GM18868 (cell line): ENCODE measurements around the gene GRIN2D.
A peak's percentile ranks its signal among the peaks of the same experiment; 100 is the strongest.

ENCODE experiments used
- ATAC-seq: cut with Tn5 transposase; IDR thresholded peaks from one replicate; pipeline ENCODE4 v1.9.1; 2021; ENCODE audit warnings: mild to moderate bottlenecking, moderate library complexity; ENCODE audit not compliant: unreplicated experiment

Gene GRIN2D

DNA sequence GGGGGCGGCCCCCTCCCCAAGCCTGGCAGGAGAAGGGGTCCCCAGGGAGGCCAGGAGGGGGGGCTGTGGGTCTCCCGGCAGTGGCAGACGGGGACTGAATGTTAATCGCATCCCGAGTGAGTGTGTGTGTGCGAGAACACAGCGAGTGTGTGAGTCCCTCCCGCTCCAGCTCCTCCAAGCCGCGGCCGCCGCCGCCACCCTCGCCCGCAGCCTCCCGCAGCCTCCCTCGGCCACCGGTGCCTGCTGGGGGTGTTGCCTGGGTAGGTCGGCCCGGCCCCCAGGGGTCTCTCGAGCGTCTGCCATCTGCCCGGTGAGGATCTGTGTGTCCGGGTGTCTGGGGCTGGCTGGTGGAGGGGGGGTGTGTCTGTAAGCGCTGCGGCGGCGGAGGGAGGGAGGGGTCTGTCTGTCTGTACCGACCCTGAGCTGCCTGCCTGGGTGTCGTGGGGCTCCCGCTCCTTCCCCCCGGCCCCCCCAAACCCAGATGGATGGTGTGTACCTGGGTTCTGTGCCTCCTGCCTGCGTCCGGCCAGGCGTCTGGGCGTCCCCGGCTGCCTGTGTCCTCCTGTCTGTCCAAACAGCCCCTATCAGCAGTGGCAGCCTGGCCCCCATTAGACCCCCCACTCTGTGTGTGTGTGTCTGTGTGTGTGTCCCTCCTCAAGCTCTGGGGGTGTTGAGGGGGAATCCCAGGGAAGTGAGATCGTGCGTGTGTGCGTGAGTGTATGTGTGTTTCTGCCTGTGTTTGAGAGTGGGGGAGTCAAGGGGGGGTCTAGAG is at the start of gene GRIN2D:
GRIN2D (plus strand) TSS at position 110 of the 772 bp plus-strand sequence. CDS start 4,725 bp downstream, outside the sequence.
- no peak for ATAC-seq

DNA sequence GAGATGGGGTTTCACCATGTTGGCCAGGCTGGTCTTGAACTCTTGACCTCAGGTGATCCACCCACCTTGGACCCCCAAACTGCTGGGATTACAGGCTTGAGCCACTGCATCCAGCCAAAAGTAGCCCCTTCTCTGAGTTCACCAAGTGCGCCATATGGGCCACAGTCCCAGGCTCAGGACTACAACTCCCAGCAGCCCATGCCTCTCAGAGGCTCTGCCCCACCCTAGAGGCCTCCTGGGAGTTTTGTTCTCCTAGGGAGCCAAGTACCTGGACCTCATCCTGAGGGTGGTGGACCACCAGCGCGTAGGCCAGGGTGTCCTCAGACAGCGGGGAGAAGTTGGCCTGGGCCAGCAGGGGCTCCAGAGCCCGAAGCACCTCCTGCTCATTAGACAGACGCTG is 48.6 kb upstream of the GRIN2D start:
- no peak for ATAC-seq

DNA sequence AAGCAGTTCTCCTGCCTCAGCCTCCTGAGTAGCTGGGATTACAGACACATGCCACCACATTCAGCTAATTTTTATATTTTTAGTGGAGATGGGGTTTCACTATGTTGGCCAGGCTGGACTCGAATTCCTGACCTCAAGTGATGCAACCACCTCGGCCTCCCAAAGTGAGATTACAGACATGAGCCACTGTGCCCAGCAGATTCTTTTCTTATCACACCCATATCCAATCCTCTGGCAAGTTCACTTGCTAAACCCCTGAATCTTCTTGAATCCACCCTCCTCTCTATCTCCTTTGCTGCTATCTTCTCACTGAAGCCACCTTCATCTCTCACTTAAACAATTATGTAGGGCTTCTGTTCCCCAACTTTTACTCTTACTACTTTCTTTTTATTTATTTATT is 47.3 kb upstream of the GRIN2D start:
- no peak for ATAC-seq

DNA sequence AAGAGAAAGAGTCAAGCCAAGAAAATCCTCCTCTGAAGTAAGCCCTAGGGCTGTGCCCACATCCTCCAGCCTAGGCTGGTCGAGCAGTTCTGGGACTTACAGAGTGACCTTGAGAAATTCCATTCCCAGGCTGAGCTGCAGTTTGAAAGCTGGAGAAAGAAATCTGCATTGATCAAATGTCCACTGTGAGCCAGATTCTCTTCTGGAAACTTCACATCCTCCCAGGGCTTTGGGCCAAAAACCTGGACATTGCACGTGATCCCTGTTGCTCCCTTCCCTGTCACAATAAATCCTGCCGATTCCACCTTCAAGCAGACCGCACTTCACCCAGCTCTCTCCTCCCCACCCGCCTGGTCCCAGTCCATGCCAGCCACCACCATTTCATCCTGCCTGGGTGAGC is 45.4 kb upstream of the GRIN2D start:
- ATAC-seq, result no peak

DNA sequence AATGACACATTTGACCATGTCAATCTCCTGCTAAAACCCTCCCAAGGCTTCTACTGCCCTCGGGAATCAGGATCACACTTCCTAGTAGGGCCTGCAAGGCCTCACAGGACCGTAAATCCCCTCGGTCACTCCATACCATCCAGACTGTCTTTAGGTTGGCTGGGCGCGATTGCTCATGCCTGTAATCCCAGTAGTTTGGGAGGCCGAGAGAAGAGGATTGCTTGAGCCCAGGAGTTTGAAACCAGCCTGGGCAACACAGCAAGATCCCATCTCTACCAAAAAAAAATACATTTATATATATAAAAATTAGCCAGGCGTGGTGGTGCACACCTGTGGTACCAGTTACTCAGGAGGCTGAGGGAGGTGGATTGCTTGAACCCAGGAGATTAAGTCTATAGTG is 44.7 kb upstream of the GRIN2D start:
- no peak for ATAC-seq

DNA sequence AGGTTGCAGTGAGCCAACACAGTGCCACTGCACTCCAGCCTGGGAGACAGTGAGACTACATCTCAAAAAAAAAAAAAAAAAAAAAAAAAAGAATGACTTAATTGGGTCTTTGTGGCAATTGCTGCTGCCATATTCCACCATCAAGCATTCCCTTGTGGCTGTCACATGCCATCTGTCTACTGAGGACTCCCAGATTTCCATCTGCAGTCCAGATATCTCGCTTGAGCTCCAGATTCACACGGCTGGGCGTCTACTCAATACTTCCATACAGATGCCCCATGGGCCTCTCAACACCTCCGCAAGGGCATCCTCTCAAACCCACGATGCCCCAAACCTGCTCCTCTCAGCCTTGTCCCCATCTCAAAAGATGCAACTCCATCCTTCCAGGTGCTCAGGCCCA is 42.6 kb upstream of the GRIN2D start:
- no peak for ATAC-seq

DNA sequence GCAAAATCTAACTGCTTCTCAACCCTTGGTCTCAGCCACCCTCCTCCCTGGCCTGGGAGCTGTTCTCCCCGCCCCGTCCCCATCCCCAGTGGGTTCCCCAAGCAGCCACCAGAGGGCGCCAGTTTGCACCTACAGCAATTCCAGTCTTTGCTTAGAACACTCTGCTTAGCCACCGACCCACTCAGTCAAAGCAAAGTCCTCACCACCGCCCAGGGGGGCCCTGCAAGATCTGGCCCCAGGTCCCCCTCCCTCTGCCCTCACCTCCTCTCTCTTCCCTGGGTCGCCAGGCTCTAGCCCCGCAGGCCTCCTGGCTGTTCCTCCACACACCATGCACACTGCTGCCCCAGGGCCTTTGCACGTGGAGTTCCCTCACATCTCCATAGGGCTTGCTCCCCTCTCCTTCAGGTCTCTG is 42.1 kb upstream of the GRIN2D start:
- no peak for ATAC-seq

DNA sequence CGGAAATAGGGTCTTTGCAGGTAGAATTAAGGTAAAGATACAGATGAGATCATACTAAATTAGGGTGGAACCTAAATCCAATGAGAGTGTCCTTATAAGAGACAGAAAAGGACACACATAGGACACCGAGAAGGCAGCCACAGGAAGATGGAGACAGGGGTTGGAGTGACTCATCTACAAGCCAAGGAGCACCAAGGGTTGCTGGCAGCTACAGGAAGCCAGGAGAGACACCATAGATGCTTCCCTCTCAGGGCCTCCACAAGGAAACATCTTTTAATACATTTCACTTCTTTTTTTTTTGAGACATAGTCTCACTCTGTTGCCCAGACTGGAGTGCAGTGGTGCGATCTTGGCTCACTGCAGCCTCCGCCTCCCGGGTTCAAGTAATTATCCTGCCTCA is 39.8 kb upstream of the GRIN2D start:
- no peak for ATAC-seq

DNA sequence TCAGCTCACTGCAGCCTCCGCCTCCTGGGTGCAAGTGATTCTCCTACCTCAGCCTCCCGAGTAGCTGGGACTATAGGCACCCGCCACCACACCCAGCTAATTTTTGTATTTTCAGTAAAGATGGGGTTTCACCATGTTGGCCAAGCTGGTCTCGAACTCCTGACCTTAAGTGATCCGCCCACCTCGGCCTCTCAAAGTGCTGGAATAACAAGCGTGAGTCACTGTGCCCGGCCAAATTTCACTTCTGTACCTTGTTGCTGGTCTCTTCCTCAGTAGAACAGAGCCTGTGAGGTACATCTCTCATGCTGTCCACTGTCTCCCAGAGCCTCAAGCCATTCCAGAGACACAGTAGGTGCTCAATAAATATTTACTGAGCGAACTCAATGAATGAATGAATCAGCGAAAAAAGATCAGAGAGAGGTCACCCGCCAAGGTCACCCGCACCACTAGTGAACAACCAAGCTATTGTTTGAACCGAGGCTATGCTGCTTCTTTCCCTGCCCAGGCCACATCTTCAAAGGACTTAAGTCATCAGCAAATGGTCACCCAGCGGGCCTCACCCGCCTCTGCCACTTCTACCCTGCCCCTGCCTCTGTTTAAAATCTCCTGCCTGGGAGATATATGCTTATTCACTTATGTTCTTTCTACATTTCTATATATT is 39.0 kb upstream of the GRIN2D start:
- no peak for ATAC-seq

DNA sequence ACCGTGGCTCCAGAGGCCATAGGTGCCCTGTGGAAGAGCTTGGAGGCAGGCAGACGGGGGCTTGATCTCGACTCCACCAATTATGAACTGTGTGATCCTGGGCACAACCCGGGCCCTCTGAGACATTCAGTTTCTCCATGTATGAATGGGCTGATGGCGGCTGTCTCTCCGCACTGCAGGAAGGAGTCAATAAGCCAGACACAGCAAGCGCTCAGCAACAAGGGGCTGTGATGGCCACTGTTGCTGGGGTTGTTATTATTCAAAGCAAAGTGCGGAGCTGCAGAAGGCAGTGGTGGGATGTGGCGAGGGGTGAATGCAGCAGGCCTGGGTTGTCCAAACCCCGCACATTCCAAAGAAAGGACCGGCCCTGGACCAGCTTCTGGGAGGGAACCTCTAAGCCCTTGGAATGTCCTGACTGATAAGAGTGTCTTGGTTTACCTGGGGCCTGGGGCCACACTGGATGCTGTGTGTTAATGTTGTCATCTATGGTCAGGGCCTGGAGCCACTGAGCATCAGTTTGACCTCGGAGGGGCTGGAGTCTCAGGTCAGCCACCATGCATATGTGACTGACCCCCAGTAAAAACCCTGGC is 38.0 kb upstream of the GRIN2D start:
- no peak for ATAC-seq

DNA sequence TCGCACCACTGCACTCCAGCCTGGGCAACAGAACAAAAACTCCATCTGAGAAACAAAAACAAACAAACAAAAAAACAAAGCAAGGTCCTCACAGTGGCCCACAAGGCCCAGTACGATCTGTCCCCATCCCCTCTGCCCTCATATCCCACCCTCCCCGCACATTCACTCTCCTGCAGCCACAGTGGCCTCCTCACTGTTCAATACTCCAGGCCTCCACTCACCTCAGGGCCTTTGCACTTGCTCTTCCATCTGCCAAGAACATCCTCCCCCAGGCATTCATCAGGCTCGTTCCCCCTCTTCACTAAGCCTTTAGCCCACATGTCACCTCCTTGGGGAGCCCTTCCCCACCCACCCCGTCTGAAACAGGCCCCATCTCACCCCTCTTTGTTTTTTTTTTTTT is 34.3 kb upstream of the GRIN2D start:
- no peak for ATAC-seq

DNA sequence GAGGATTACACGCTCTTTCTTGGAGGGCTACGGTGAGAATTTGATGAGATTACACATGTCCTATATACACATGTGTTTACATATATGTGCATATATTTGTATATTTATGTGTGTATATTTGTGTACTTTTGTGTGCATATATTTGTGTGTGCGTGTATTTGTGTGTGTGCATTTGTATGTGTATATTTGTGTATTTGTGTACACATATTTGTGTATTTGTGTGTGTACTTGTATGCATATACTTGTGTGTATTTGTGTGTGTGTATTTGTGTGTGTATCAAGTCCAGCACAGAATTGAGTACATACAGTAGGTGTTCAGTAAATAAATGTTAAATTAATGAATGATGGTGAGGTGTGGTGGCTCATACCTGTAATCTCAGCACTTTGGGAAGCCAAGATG is 31.6 kb upstream of the GRIN2D start:
- ATAC-seq, result no peak

DNA sequence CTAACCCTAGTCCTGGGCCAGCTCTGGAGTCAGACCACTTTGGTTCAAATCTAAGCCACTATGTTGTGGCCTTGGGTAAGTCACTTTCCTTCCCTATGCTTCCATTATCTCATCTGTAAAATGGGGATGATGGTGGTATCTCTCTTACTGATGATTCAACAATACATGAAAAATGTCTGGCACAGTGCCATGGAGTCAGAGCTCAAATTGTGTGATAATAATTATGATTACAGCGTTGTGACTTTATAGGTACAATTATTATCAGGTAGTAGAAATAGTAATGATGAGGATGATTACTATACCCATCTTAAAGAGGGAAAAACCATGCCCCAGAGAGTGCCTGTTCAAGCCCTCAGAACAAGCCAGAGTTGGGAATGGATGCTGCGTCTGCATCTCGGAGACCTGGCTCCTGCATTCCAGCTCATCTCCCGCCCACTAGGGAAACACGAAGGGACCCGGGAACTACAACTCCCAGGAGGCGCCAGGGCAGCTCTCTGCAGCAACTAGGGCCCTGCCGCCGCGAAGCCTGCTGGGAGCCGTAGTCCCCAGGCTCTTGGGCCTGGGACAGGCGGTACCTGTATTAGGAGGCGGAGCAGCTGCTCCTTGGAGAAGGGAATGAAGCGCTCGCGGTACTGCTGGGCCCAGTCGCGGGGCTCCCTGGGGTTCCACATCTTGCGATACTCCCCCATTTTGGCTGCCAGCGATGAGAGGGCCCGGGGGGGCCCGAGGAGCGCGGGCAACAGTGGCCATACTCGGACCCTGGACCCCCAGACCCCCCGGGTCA is 30.6 kb upstream of the GRIN2D start:
- peak; percentile 52 for ATAC-seq

DNA sequence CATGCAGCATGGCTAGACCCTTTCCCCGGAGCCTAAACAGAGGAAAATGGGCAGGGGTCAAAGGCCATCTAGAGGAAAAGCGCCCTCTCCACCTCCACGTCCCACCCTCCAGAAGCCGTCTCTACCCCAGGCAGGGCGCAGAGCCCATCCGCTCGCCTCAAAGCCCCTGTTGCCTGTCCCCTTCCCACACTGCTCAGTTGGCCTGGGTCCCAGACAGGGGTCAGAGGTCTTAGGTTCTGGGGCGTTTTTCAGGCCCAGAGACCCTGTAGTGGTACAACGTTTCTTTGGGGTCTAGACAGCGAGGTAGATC is 30.0 kb upstream of the GRIN2D start:
- ATAC-seq, result peak; percentile 7

DNA sequence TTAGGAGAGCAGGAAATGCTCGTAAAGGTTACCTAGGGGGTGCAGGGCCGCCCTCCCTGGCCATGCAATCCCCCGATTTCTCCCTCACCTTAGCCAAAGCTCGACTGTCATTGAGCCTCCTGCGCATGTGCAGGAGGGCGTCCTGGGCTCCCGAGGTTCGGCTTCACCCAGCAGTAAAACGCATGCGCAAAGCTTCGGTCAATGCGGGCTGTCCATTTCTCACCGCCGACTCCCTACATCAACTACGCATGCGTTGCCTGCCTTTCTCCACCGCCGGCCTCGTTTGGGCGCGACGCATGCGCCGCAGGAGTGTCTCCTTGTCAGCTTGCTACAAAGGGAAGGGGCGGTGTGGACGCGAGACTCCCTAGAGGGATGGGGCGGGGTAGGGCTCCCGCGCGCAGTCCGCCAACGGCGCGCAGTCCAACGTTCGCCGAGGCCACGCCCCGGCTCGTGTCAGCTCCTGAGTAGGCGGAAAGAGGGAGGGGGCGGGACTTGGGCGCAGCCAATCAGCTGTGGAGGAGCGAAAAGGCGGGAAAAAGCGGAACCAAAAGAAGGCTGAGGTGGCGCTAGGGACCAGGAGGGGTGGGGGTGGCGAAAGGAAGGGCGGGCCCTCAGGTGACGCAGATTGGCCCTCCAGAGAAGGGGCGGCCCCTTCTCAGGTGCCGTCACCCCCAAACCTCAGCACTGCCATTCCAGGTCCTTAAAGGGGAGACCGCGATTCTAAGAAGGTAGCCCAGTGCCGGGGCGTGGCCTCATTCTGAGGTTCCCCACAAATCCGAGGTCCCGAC is 29.5 kb upstream of the GRIN2D start, which contains the start of the genes SYNGR4 and TMEM143:
SYNGR4 (plus strand) TSS at position 558 of the 788 bp plus-strand sequence. CDS start 1,476 bp downstream, outside the sequence.
TMEM143 (minus strand) TSS at position 131 of the 788 bp plus-strand sequence; CDS start at position 111, 20 bp downstream.
- peak; percentile 84 for ATAC-seq

DNA sequence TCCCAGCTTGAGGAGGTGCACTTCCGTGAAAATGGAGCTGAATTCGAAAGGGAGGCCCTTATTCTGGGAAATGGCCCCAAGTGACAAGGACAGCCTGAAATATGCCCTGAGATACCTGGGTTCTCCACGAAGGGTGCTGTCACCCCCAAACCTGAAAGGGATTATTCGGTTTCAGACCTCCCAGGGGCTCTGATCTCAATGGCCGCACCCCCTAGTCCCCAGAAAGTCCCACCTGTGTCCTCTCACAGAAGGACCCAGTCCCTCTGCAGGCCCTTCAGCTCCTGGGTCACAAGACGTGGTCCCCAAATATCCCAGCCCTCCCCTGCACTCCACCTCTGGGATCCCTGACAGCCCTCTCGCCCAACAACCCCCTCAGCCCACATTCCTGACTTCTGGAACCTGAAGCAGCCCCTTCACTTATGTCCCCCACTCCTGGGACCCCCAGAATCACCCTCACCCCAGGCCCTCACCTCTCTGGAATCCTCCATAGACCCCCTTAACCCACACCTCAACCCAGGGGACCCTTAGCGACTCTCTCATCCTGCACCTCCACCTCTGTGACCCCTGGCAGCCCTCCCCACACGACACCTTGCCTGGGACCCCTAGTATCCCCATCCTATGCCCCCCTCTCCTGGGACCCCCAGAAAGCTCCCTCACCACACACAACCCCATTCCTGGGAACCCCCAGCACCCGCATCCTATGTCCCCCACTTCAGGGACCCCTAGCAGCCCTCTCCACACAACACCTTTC is 28.7 kb upstream of the GRIN2D start:
- no peak for ATAC-seq

DNA sequence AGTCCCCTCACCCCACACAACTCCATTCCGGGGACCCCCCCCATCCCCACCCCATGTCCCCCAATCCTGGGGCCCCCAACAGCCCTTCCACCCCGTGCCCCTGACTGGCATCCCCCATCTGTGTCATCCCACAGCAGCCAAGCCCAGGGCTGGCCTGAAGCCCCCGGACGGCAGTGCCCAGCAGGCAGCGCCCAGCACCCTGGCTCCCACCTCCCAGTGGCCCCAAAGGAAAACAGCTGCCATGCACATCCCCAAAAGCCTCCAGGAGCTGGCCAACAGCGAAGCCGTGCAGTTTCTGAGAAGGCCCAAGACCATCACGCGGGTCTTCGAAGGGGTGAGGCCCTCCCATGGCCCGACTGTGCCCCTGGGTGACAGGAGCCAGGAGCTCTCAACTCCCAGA is 27.9 kb upstream of the GRIN2D start:
- ATAC-seq, result no peak

DNA sequence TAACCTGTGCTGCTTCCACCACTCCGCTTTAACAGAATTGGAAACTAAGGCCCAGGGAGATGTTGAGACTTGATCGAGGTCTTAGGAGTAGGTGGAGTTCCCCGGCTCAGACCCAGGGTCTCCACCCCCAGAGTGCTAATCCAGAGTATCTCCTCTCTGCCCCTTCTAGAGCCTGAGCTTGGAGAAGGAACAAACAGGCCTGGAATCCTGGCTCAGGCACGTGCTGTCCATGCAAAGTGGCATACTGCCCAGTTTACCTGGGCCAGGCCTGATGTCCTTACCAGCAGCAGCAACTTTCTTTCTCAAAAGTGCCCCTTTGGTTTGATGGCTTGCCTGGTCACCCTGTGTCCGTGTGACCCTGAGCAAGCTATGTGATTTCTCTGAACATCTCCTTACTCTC is 25.6 kb upstream of the GRIN2D start:
- no peak for ATAC-seq

DNA sequence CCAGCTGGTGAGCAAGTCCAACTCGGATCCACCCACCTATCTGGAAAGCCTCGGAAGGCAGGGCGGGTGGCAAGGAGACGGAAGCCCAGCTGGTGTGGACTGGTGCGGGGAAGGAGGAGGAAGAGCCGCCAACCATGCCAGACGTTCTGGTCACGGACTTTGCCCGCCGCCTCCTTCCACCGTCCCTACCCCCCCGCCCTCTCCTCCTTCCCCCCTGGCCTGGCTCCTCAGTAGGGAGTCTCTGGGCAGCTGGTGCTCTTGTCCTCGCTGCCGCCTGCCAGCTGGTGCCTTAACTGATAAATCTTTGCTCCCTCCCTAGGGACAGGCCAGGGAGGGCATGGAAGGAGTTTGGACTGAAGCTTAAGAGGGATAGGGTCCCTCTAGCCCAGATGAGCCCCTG is 24.5 kb upstream of the GRIN2D start:
- no peak for ATAC-seq

DNA sequence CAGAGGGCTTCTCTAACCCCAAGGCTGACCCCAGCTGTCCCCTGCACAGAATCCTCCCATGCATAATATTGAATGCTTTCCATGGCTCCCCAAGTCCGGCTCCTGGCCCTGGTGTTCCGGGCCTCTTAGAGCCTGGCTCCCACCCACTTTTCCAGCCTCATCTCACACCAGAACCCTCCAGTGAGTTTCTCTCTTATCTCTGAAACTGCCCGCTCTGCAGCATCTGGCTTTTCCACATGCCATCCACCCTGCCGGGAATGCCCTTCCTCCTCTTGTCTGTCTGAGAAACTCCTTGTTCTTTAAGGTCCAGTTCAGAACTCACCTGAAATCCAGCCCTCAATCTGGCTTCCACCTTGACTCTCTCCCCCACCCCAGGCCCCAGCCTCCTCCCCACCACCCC is 22.5 kb upstream of the GRIN2D start:
- no peak for ATAC-seq
